GM11168 (cell line): ENCODE data around the gene PCDHGA5.
"Not testable (repeated sequence)": the region's sequence is repeated elsewhere in the genome, so short reads cannot be mapped to it uniquely, and the experiment has no call there.

Source experiments
- in situ Hi-C: fragments of 300-500 bp; cut with MboI; formaldehyde crosslinking; loops from one replicate; pipeline ENCODE4 v1.12.0; 2022; ENCODE audit warnings: low sequenced_read_pairs; ENCODE audit not compliant: unreplicated experiment

PCDHGA5 gene

GRCh38 chr5:141349917-141350619 is 13.9 kb upstream of the PCDHGA5 start, which contains the start of gene PCDHGB1:
PCDHGB1 (plus strand) TSS chr5:141350099; CDS start chr5:141350261, 162 bp downstream.
- in situ Hi-C loops, result no loop called here

GRCh38 chr5:141351591-141351990 is 12.4 kb upstream of the PCDHGA5 start:
- in situ Hi-C loops, result no loop called here

- in situ Hi-C loops, result no loop called here
Measured at GRCh38 chr5:141354900-141355469, 9.0 kb upstream of the PCDHGA5 start, which contains the start of gene PCDHGA4. PCDHGA4 (plus strand) TSS chr5:141355021; CDS start chr5:141355108, 87 bp downstream.

GRCh38 chr5:141355641-141356040 is 8.3 kb upstream of the PCDHGA5 start:
- in situ Hi-C loops, result no loop called here

GRCh38 chr5:141356133-141356532 is 7.8 kb upstream of the PCDHGA5 start:
- in situ Hi-C loops, result no loop called here

GRCh38 chr5:141356950-141357349 is 7.0 kb upstream of the PCDHGA5 start:
- in situ Hi-C loops, result no loop called here

GRCh38 chr5:141359790-141360426 is 4.1 kb upstream of the PCDHGA5 start, which contains the start of gene PCDHGB2:
PCDHGB2 (plus strand) TSS chr5:141359994; CDS start chr5:141360136, 142 bp downstream.
- in situ Hi-C loops, result no loop called here

- in situ Hi-C loops, result no loop called here
Measured at GRCh38 chr5:141360685-141361084, 3.3 kb upstream of the PCDHGA5 start.

GRCh38 chr5:141362719-141363118 is 1.2 kb upstream of the PCDHGA5 start:
- in situ Hi-C loops, result no loop called here

- in situ Hi-C loops, result no loop called here
Measured at GRCh38 chr5:141366016-141366896, 2.3 kb downstream of the PCDHGA5 start.

GRCh38 chr5:141369994-141370848 is 6.3 kb downstream of the PCDHGA5 start, which contains the start of gene PCDHGB3:
PCDHGB3 (plus strand) TSS chr5:141370242; CDS start chr5:141370395, 153 bp downstream.
- in situ Hi-C loops, result no loop called here

GRCh38 chr5:141371572-141372475 is 7.9 kb downstream of the PCDHGA5 start:
- in situ Hi-C loops, result no loop called here

GRCh38 chr5:141373673-141374317 is 9.8 kb downstream of the PCDHGA5 start, which contains the start of gene PCDHGA6:
PCDHGA6 (plus strand) TSS chr5:141373891; CDS start chr5:141374084, 193 bp downstream.
- in situ Hi-C loops, result no loop called here

GRCh38 chr5:141374627-141375026 is 10.7 kb downstream of the PCDHGA5 start:
- in situ Hi-C loops, result no loop called here

- in situ Hi-C loops, result not testable (repeated sequence)
Measured at GRCh38 chr5:141375444-141376155, 11.6 kb downstream of the PCDHGA5 start.

- in situ Hi-C loops, result no loop called here
Measured at GRCh38 chr5:141382469-141383294, 18.7 kb downstream of the PCDHGA5 start, which contains the start of gene PCDHGA7. PCDHGA7 (plus strand) TSS chr5:141382742; CDS start chr5:141382900, 158 bp downstream.
